PC-9 (cell line): ENCODE results near the gene TOX4.

Experiments used
- CTCF ChIP-seq: fragments of 200-600 bp; sonication (generic); conservative IDR thresholded peaks from 2 replicates; pipeline ENCODE4 v1.6.1; 2017; ENCODE audit warnings: mixed run types, antibody characterized with exemption, mild to moderate bottlenecking, moderate library complexity
- EZH2 ChIP-seq: fragments of 200-600 bp; sonication (generic); IDR thresholded peaks from 2 replicates; pipeline ENCODE4 v1.8.0; 2017; ENCODE audit warnings: antibody characterized with exemption, low read depth

- peak; percentile 77 for TF ChIP-seq CTCF
- TF ChIP-seq EZH2: no peak
Observed at GRCh38 chr14:21476925-21477681, at the start of gene TOX4, which contains the start of gene RAB2B.
